ENCODE data around the gene GRIK4.

The GRIK4 gene

GRCh38 chr11:120658071-120658423 lies 146.5 kb downstream of the GRIK4 start:
- DNase-seq (ENCODE audit: low read depth) = peak; percentile 68
- TF ChIP-seq CTCF (IDR thresholded peaks at IDR 0.05; ENCODE audit: insufficient read depth, low read depth, low read length, missing control alignments) = no peak

GRCh38 chr11:120659076-120659475 lies 147.5 kb downstream of the GRIK4 start:
- no peak for DNase-seq (ENCODE audit: low read depth)
- H3K4me3 ChIP-seq (ENCODE audit: low read depth, low read length) = no peak overlapping the region
- TF ChIP-seq CTCF (IDR thresholded peaks at IDR 0.05; ENCODE audit: insufficient read depth, low read depth, low read length, missing control alignments) = no peak

More at GRCh38 chr11:120658071-120658423, 146.5 kb downstream of the GRIK4 start:
- no peak overlapping the region for H3K4me3 ChIP-seq (ENCODE audit: low read depth, low read length)

- DNase-seq (ENCODE audit: low read depth) = peak; percentile 75
- no peak overlapping the region for H3K4me3 ChIP-seq (ENCODE audit: low read depth, low read length)
- TF ChIP-seq CTCF (IDR thresholded peaks at IDR 0.05; ENCODE audit: insufficient read depth, low read depth, low read length, missing control alignments) = peak; percentile 64
Measured at GRCh38 chr11:120660024-120660565, 148.5 kb downstream of the GRIK4 start.

GRCh38 chr11:120662071-120662676 lies 150.6 kb downstream of the GRIK4 start:
- no peak for TF ChIP-seq CTCF (IDR thresholded peaks at IDR 0.05; ENCODE audit: insufficient read depth, low read depth, low read length, missing control alignments)
- H3K4me3 ChIP-seq (ENCODE audit: low read depth, low read length) = no peak overlapping the region

GRCh38 chr11:120663142-120663541 lies 151.6 kb downstream of the GRIK4 start:
- no peak overlapping the region for H3K4me3 ChIP-seq (ENCODE audit: low read depth, low read length)
- no peak for DNase-seq (ENCODE audit: low read depth)
- no peak for TF ChIP-seq CTCF (IDR thresholded peaks at IDR 0.05; ENCODE audit: insufficient read depth, low read depth, low read length, missing control alignments)

More at GRCh38 chr11:120662071-120662676, 150.6 kb downstream of the GRIK4 start:
- no peak for DNase-seq (ENCODE audit: low read depth)

GRCh38 chr11:120666121-120666639 lies 154.6 kb downstream of the GRIK4 start:
- peak; percentile 37 for DNase-seq (ENCODE audit: low read depth)
- no peak overlapping the region for H3K4me3 ChIP-seq (ENCODE audit: low read depth, low read length)
- peak; percentile 21 for TF ChIP-seq CTCF (IDR thresholded peaks at IDR 0.05; ENCODE audit: insufficient read depth, low read depth, low read length, missing control alignments)

All from GM12865 (cell line).